HS-5 (cell line): ENCODE measurements around the gene SH3TC1.

ENCODE experiments used
- DNase-seq: peaks from one replicate; pipeline ENCODE4 v3.0.0-alpha.2; 2012; ENCODE audit warnings: low read depth

The SH3TC1 gene

DNA sequence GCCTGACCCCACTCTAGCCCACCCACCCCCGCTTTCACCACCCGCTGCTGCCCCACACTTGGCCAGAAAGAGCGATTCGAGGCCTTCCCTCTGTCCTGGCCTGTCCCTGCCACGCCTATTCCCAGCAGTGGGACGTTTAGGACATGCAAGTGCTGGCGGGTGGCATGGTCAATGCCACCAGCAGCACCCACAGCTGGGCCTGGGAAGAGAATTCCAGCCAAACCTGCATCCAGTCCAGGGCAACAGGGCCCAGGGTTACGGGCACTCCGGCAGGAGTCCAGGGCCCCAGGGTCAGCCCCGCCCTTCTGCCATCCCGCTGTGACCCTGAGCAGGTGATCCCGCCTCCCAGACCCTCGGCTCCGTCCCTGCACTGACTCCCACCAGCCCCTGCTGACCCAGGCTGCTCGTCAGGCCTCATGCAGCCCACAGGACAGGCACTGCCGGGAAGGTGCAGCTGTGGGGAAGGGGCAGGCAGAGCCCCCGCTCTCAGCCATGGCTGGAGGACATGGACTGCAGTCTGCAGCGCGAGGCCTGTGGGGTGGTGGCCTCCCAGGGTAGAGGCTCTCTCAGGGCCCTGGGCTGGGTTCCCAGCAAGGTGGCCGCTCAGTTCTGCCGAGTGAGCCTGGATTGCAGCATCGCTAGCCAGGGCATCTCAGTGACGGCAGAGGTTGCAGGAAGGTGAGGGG lies 63.7 kb downstream of the SH3TC1 start:
- DNase-seq: no peak

DNA sequence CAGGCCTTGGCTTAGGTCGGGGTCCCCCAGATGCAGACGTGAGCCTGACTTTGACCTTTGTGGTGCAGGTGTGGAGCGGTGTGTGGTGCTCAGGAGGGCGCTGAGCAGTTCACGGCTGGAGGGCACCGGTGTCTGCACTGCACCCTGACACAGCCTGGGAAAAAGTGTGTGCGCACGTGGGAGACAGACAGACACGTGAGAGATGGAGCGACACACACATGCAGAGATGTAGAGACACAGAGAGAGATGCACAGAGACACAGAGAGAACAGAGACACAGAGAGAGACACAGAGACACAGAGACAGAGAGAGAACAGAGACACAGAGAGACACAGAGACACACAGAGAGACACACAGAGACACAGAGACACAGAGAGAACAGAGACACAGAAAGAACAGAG lies 64.3 kb downstream of the SH3TC1 start:
- DNase-seq: no peak

DNA sequence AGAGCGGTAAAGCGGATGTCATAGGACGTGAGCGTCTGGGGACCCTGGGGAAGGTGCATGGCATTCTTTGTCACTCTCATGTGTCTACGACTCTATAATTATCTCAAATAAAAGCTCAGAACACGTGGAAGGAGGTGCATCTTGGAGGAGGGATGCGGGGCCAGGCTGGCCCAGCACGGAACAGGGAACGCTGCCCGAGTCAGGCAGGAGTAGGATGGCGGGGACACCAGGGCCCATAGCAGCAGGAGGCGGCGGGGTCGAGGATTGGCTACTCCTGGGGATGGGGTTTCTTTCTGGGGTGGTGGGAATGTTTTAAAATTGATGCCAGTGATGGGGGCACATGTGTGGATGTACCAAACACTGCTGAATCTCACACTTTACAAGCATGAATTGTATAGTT lies 65.0 kb downstream of the SH3TC1 start:
- DNase-seq: no peak

- no peak for DNase-seq
Measured at GRCh38 chr4:8265171-8265929, 66.3 kb downstream of the SH3TC1 start.

- no peak for DNase-seq
Measured at GRCh38 chr4:8266088-8266487, 67.0 kb downstream of the SH3TC1 start.

GRCh38 chr4:8266508-8266907 lies 67.4 kb downstream of the SH3TC1 start:
- no peak for DNase-seq

GRCh38 chr4:8267077-8267476 lies 68.0 kb downstream of the SH3TC1 start:
- DNase-seq: no peak

- DNase-seq: no peak
Measured at GRCh38 chr4:8268211-8268610, 69.1 kb downstream of the SH3TC1 start.

- no peak for DNase-seq
Measured at GRCh38 chr4:8268901-8269534, 69.9 kb downstream of the SH3TC1 start.

DNA sequence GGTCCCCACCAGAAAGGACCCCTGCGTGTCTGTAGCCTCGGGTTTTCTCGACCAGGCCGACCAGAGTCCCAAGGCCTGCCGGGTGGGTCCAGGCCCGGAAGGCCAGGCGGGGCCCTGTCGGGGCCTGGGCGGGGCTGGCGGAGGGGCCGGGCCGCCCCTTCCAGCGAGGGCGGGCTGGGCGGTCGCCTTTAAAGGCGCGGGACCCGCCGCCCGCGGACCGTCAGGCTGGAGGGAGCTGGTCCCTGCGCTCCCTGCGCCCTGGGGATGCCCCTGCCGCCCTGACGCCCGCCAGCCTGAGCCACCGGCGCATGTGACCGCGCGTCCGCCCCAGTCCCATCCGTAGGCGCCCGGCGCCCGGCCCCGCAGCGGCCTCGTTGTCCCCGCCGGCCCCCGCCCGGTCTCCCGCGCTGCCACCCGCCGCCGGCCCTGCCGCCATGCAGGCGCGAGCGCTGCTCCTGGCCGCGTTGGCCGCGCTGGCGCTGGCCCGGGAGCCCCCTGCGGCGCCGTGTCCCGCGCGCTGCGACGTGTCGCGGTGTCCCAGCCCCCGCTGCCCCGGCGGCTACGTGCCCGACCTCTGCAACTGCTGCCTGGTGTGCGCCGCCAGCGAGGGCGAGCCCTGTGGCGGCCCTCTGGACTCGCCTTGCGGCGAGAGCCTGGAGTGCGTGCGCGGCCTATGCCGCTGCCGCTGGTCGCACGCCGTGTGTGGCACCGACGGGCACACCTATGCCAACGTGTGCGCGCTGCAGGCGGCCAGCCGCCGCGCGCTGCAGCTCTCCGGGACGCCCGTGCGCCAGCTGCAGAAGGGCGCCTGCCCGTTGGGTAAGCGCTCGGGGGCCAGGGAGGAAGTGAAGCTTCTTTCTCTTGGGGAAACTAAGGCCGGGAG lies 70.7 kb downstream of the SH3TC1 start, which contains the start of gene HTRA3:
HTRA3 (plus strand) TSS at position 220 of the 883 bp plus-strand sequence; CDS start at position 435, 215 bp downstream.
- DNase-seq: no peak

DNA sequence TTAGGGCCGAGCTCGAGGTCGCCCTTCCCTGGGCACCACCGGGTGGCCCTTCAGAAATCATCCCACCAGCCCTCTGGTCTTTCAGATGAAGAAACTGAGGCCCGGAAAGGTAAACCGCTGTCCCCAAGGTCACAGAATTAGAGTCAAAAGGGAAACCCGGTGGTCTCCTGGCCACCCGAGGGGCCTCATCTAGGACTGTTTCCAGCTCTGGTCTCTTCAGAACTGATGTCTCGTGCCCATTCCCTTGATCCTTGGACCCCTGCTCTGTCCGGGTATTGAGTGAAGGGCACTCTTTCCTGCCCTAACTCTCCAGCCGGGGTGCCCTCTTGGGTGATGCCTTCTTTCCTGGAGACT lies 71.3 kb downstream of the SH3TC1 start:
- no peak for DNase-seq

GRCh38 chr4:8270912-8271815 lies 72.1 kb downstream of the SH3TC1 start:
- DNase-seq: no peak

DNA sequence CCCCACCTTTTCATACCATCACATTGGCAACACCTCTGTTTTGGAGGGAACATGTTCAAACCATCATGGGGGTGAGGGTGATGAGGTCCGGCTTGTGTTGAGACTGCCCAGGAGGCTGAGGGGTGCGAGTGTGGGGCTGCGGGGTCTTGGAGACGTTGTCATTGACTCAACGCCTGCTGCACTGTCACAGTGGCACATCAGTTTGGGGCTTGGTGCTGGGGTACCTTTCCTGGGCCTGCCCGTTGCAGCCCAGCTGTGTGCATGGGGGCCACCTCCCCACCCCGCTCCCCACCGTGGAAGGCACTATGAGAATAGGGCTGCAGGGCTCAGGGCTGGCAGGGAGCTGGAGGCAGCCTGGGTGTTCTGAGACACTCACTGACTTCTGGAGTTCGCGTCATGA lies 72.7 kb downstream of the SH3TC1 start:
- DNase-seq: no peak

DNA sequence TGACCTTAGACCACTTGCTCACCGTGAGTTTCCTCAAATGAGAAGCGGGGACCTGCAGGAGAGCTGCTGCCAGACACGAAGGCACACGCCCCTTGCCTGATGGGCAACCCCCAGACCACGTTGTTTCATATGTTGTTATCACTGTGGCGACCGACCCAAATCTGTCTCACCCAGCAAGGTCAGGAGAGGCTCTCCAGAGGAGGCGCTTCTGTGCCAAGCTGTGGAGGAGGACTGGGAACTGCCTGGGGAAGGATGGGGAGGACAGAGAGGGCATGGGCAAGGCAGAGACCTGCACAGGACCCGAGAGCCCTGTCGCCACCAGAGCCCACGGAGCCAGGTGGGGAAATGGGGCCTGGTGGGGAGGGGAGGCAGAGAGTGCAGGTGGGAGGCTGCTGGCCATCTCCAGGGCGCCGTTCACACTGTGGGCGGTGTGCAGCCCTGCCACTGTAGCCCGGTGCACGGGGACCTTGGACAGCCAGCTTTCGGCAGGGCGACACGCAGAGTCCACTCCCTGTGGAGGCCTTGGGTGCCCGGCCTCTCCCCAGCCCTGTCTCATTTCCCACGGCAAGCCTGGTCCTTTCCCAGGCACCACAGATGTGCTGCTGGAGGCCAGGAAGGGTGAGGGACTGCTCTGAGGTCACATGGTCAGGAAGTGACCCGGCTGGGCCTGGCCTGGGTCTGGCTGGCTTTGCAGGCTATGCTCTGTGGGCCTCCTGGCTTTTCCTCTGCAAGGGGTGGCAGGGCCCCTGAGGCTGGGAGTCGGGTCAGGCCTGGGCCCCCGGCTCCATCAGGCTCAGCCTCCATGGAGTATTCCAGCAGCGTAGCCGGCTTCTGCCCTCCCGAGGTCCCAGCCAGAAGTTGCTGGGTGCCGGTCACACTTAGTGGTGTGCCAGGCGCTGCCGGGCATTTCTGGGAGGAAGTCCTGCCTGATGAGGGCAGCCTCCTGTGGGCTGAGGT lies 73.7 kb downstream of the SH3TC1 start:
- DNase-seq: no peak

- DNase-seq: no peak
Measured at GRCh38 chr4:8273450-8273849, 74.4 kb downstream of the SH3TC1 start.

- DNase-seq: no peak
Measured at GRCh38 chr4:8274066-8274652, 75.1 kb downstream of the SH3TC1 start.

- peak; percentile 63 for DNase-seq
Measured at GRCh38 chr4:8274765-8275547, 75.9 kb downstream of the SH3TC1 start.

- no peak for DNase-seq
Measured at GRCh38 chr4:8275548-8275910, 76.4 kb downstream of the SH3TC1 start.
